Measurements from ENCODE around the gene GPR37L1.
"Not testable (repeated sequence)": the region's sequence is repeated elsewhere in the genome, so short reads cannot be mapped to it uniquely, and the experiment has no call there.

GPR37L1 gene

DNA sequence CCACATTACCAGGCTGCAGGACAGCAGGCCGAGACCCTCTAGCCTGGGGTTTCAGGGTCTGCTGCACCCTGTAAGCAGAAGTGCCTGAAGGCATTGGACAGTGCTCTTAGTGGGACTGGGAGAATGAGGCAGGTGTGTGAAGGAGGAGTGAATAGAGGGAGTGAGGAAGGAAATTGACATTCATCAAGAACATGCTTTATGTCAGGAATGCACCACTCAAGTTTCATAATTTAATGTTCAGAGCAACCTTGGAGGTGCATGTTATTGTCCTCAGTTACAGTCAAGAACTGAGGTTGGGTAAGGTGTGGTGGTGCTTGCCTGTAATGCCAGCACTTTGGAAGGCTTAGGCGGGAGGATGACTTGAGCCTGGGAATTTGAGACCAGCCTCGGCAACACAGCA lies 11.7 kb upstream of the GPR37L1 start:
- DNase-seq: no peak

DNA sequence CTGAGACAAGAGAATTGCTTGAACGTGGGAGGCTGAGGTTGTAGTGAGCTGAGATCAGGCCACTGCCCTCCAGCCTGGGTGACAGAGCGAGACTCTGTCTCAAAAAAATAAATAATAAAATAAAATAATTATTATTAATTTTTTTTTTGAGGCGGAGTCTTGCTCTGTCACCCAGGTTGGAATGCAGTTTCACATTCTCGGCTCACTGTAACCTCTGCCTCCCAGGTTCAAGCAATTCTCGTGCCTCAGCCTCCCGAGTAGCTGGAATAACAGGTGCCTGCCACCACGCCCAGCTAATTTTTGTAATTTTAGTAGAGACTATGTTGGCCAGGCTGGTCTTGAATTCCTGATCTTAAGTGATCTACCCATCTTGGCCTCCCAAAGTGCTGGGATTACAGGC lies 11.1 kb upstream of the GPR37L1 start:
- DNase-seq: not testable (repeated sequence)

DNA sequence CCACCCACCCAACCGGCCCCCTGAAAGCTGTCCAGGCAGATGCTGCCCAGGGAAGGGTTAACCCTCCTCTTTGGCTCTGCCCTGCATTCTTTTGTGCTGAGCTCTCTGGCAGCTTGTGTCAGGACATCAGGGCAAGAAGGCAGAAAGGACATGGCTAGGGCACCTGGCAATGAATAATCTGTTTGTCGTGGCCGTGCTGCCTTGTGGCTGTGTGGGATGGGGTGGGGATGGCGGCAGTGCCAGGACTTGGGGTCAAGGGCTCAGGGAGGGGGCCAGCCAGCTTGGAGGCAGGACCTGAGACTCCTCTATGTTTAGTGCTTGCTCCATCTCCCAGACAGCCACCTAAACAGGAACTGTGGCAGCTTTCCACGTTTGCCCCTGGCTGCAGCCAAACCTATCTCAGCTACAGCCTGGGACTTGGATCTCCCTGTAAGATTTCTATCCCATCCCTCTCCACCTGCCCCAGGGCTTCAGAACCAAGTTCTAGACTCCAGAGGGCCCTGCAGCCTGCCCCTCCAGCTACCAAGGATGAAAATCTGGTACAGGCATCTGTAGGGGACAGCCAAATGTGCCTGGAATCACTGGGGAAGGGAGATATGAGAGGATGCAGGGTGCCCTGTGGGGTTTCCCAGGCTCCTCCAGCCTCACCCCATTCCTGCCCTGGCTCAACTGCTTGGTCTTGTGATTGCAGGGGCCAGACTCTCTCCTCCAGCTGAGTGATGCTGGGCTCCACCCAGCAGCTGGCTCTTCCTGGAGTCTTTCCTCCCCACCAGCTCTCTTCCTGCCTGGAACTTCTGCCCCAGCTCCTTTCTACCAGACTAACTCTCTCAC lies 9.6 kb upstream of the GPR37L1 start:
- no peak for DNase-seq

DNA sequence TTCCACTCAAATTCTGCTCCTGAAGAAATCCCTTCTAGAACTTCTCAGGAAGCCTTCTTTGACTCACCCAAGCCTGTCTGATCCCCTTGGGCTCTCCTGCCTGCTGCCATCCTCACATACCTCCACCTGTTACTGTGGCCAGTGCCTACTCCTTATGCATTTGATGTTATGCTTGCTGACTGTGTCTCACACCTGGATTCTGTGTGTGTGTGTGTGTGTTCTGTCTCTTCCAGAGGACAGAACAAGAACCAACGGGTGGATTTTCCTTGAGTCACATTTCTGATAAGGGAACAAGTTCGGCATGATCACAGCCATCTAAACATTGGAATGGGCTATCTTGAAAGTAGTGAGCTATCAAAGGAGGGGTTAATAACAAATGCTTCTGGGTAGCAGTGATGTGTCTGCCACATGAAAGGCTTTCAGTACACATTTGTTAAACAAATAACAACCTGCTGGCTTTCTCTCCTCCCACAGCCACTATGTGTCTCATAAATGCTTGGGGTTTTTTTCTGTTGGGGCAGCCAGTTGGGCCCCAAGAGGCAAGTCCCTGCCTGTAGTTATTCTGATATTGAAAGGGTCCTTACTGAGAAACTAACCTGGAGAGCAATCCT lies 8.9 kb upstream of the GPR37L1 start:
- DNase-seq: no peak

DNA sequence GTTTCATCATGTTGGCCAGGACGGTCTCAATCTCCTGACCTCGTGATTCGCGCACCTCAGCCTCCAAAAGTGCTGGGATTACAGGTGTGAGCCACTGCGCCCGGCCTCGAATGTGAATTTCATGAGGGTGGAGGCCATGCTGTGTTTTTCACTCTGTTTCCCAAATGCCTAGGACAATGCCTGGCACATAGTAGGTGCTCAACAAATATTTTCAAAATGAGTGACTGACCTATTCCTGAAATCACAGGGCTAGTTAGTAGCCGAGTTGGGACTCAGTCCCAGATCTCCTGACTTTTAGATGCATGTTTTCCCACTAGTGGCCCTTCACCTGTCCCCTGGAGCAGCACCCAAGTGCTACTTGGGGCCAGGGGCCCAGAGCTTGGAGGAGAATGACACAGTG lies 6.4 kb upstream of the GPR37L1 start:
- DNase-seq: no peak

DNA sequence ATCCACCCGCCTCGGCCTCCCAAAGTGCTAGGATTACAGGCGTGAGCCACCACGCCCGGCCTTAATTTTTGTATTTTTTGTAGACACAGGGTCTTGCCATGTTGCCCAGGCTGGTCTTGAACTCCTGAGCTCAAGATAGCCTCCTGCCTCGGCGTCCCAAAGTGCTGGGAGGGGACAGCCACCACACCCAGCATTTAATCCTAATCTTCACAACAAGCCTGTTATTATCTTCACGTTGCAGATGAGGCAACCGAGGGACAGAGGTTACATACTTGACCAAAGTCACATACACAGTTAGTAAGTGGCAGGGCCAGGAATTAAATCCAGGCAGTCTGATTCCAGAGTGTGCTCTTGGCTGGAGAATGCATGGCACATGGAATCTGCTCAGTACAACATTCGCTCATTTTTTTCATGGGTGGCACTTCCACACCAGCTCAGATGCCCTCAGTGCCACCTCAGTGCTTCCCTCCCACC lies 4.8 kb upstream of the GPR37L1 start:
- DNase-seq: no peak

DNA sequence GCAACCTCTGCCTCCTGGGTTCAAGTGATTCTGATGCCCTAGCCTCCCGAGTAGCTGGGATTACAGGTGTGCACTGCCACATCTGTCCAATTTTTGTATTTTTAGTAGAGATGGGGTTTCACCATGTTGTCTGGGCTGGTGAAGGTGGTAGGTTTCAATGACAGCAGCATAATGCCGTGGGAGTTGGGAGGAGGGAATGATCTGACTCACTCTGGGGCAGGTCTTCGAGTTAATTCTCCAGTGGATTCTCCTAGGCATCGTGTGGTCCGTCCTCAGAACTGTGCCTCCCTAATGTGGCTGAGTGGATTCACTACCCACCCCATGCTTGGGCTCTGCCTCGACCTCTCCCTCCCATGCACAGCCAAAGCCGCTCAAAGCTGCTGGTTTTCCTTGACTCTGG lies 1.7 kb upstream of the GPR37L1 start:
- DNase-seq: no peak

DNA sequence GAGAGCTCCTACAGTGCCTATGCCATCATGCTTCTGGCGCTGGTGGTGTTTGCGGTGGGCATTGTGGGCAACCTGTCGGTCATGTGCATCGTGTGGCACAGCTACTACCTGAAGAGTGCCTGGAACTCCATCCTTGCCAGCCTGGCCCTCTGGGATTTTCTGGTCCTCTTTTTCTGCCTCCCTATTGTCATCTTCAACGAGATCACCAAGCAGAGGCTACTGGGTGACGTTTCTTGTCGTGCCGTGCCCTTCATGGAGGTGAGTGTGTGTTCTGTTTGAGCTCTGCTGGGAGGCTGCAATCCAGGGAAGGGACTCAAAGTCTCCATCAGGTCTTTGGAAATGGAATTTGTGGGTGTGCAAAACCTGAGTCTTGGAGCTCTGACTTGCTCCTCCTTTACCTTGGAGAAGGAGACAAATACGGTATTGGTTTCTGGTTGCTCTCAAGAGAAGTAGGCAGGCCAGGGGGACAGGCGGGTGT lies 658 bp downstream of the GPR37L1 start:
- DNase-seq: no peak

DNA sequence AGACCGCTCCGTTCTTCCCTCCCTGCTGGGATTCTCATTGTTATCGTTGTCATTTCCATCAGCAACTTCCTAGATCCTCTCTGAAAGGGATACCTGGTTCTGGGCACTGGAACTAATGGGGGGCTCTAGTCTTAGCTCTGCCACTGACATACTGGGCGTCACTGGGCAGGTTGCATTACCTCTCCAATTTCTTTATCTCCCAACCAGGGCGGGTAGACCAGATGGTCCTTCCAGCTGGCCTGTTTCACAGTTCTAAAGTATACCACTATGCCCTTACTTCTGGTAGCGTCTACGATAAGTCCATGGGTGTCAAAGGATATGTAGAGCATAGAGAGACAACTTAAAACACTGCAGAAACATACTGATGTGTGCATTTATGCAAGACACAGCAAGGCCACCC lies 1.4 kb downstream of the GPR37L1 start:
- no peak for DNase-seq

DNA sequence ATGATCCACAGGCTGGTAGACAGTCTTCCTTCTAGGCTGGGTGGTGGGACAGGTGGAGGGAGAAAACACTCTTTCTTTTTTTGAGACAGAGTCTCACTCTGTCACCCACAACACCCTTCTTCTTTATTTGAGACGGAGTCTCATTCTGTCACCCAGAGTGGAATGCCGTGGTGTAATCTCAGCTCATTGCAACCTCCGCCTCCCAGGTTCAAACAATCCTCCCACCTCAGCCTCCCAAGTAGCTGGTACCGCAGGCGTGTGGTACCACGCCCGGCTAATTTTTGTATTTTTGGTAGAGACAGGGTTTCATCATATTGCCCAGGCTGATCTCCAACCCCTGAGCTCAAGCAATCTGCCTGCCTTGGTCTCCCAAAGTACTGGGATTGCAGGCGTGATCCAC lies 2.9 kb downstream of the GPR37L1 start:
- DNase-seq: no peak

DNA sequence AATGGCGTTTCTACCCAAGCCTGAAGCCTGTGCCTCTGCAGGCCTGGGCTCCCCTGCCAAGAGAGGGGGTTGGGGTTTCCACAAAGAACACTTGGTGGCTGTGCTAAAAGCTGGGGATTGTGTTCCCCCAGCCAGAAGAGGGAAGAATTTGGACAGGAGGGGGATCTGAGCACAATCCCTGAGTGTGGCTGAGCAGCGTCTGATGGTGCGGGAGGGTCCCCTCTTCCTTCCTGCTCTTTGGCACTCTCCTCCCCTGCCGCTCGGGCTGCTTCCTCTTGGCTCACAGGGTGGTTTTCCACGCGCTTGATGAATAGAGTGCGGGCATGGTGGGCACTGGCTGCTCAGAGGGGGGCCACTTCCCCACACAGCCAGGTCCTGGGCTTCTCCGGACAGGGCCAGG lies 3.7 kb downstream of the GPR37L1 start:
- no peak for DNase-seq

DNA sequence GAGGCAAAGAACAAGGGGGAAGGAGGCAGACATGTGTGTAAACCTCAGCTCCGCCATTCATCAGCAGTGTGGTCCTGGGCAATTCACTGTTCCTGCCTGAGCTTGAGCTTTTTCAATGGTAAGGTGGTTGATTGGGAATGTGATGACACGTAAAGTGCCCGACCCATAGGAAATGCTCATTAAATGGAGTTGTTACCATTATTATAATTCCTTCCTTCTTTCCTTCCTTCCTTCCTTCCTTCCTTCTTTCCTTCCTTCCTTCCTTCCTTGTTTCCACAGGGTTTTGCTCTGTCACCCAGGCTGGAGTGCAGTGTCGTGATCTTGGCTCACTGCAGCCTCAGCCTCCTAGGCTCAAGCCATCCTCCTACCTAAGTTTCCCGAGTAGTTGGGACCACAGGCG lies 4.3 kb downstream of the GPR37L1 start:
- DNase-seq: no peak

DNA sequence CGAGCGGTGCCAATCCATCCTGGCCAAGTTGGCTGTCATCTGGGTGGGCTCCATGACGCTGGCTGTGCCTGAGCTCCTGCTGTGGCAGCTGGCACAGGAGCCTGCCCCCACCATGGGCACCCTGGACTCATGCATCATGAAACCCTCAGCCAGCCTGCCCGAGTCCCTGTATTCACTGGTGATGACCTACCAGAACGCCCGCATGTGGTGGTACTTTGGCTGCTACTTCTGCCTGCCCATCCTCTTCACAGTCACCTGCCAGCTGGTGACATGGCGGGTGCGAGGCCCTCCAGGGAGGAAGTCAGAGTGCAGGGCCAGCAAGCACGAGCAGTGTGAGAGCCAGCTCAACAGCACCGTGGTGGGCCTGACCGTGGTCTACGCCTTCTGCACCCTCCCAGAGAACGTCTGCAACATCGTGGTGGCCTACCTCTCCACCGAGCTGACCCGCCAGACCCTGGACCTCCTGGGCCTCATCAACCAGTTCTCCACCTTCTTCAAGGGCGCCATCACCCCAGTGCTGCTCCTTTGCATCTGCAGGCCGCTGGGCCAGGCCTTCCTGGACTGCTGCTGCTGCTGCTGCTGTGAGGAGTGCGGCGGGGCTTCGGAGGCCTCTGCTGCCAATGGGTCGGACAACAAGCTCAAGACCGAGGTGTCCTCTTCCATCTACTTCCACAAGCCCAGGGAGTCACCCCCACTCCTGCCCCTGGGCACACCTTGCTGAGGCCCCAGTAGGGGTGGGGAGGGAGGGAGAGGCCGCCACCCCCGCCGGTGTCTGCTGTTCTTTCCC lies 5.3 kb downstream of the GPR37L1 start:
- DNase-seq: no peak

DNA sequence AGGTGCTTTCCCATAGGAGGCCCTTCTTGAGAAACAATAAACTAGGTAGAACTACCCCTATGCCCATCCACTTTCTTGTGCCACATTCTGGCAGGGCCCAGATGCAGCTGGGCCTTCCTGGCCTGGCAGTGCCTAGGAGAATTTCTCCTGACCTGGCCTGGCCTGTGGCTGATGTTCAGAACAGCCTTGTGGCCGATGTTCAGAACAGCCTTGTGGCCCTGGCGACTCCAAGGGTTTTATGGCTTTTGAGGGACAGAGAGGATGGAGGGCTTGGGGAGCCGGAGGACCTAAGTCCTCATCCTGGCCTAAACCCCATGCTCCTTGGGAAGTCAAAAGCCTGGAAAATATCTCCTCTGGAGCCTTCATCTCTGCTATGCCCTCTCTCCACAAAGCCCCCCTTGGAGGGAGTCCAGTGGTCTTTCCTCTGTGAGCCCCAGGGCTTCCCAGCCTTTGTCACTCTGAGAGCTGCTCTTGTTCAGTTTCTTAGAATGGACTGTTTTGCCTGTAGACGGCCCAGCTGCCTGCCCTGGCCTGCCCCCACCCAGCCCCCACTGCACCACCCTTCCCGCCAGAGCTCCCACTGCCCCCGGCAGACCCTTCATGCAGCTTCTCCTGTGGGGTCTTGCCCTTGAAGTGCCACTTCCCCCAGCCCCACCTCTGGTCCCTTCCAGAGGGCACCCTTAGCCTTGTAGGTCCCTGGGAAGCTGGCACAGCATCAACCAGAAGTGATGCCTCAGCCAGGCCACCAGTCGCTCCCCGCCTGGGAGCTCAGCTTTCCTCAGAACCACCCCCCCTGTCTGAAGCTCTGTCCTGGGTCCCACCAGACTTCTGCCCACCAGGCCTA lies 7.0 kb downstream of the GPR37L1 start:
- DNase-seq: no peak

DNA sequence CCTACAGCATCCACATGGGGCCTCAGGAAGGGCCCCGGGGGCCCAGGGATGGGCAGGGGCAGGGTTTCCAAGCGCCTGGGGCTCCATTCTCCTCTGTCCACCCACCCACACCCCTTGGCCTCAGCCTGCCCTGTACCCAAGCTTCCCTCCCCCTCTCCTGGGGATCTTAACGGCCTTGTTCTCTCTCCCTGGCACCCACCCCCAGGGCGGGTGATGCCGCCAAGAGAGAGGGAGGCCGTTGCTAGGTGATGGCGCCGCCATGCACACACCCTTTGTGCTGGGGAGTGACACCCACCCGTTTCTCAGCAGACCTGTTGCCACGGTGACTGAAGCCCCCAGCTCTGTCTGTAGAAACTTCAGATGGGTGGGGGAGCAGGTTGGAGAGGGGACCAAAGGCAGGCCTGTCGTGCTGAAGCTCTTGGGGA lies 7.6 kb downstream of the GPR37L1 start:
- DNase-seq: no peak

DNA sequence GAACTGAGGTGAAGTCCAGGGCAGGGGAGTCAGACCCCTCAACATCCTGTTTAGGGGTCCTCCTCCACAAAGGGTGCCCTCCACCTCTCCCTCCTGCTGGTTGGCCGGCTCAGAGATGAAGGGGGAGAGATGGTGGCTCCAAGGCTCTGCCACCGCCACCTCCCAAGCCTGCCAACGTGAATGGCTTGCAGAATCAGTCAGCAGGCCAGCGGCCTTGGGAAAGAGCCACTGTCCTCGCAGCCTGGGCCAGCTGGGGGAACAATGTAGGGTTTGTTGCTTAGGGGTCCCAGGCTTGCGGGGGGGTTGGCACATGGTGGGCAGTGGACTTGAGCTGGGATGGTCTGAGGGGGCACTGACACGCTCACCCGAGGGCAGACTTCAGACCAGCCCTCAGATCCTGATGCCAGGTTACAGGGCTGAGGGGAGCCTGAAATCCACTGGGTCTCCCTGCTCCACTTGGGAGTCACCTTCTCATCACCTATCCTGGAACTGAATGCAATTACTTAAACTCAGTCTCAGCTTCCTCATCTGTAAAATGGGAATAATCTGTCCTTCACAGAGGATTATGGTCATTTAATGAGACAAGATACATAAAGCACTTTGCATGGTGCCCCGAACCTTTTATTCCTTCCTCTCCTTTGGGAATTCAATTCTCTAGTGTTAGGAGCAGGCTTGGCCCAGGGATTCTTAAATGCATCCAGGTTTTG lies 8.3 kb downstream of the GPR37L1 start:
- DNase-seq: no peak

DNA sequence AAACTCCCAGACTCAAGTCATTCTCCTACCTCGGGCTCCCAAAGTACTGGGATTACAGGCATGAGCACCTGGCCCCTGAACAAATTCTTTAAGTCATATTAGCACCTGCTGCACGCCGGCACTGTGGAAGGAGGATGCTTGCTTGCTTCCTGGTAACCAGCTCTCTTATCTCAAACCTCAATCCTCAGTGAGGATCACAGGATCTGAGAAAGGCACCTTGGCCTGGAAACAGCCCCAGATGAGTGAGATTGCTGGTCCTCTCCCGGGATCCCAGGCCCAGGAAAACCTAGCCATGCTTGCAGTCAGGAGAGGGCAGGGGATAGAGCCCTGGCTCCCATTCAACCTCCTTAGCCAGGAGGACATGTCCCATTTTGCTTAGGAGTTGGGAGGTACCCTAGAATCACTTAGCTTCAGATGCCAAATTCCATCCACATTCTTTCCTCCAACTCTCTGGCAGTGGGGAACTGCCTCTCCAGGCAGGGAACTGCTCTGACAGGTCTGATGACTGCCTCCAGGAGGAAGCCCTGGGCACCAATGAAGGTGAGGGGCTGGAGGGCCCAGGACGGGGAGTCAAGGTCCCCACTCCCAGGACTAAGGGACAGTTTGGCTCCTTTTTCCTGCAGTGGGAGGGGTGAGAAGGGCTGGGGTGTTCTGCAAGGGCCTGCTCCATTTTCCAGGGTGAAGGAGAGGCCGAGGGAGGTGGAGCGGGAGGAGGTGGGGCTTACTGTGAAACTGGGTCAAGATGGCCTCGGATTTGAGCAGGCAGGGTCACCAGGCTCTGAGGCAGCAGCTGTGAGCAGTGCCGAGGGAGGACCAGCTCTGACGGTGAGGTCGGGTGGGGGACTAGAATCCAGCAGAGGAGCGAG lies 9.5 kb downstream of the GPR37L1 start:
- no peak for DNase-seq

DNA sequence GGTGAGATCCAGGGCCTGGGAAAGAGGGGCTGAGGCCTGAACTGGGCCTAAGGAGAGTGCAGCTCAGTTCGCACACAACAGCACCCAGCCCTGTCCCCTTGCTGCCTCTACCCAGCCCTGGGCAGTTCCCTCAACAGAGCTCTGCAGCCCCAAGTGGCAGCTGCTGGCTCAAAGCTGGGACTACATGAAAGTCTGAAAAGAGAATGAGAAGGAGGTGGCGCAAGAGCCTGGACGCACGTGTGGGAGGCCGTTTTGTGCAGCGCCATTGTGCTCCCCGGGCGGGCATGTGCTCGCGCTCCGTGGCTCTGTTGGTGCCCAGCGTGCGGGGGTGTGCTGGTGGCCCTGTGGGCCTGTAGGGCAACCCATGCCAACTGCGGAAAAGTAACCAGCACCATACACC lies 10.3 kb downstream of the GPR37L1 start:
- DNase-seq: no peak

DNA sequence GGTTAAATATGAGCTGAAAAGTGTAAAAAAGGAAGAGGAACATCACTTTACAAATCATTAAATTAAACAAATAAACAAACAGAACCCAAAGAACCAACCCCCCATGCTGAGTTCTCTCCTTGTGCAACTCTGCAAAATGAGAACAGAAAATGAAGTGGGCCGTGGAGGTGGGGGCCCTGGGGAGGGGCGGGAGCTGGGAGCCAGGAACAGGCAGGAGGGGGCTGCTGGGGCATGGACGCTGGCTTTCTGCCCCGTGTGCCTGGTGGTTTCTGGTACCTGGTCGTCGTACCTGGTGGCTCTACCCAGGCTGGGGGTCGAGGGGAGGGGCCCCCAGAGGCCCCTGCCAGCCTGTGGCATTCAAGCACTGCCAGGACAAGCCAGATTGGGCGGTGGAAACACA lies 10.8 kb downstream of the GPR37L1 start:
- DNase-seq: no peak

DNA sequence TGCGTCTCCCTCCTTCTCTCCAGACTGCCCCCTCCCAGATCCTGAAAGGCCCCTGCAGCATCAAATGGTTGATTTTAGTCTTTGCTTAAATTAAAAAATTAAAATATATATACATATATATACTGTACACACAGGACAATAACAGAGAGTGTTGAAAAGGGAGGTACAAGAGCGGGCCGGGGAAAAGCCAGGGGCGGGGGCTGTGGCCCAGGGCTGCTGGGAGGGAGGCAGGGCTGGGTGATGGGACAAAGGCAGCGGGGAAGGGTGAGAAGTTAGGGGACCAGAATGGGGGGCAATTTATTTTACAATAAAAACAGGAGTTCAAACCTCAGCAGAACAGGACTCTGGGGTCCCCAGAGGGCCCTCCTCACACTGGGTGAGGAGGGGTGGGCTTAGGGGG lies 11.3 kb downstream of the GPR37L1 start:
- DNase-seq: no peak

DNA sequence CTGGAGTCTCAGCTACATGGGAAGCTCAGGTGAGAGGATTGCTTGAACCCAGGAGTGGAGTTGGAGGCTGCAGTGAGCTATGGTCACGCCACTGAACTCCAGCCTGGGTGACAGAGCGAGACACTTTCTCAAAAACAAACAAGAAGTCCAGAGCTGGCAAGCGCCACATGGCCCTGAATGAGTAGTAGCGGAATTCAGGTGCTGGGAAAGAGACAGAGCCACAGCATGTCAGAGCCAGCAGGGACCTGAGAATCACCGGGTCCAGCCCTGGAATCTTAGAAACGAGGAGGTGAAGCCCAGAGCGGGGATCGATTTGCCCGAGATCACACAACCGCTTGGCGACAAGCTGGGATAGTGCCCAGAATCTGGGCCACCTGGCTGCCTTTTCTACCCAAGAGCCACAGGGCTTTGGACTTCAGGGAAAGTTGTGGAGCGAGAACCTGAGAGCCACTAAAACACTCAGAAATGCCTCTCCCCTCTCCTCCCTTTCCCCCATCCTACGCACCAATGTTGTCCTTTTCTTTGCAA lies 12.0 kb downstream of the GPR37L1 start:
- DNase-seq: no peak

Data from activated naive CD4-positive, alpha-beta T cell treated with anti-CD3 and anti-CD28 coated beads, Interleukin-2, amount 50 U/mL, for 16 hours (primary cell).